ENCODE data around the gene SFT2D1.

The SFT2D1 gene

DNA sequence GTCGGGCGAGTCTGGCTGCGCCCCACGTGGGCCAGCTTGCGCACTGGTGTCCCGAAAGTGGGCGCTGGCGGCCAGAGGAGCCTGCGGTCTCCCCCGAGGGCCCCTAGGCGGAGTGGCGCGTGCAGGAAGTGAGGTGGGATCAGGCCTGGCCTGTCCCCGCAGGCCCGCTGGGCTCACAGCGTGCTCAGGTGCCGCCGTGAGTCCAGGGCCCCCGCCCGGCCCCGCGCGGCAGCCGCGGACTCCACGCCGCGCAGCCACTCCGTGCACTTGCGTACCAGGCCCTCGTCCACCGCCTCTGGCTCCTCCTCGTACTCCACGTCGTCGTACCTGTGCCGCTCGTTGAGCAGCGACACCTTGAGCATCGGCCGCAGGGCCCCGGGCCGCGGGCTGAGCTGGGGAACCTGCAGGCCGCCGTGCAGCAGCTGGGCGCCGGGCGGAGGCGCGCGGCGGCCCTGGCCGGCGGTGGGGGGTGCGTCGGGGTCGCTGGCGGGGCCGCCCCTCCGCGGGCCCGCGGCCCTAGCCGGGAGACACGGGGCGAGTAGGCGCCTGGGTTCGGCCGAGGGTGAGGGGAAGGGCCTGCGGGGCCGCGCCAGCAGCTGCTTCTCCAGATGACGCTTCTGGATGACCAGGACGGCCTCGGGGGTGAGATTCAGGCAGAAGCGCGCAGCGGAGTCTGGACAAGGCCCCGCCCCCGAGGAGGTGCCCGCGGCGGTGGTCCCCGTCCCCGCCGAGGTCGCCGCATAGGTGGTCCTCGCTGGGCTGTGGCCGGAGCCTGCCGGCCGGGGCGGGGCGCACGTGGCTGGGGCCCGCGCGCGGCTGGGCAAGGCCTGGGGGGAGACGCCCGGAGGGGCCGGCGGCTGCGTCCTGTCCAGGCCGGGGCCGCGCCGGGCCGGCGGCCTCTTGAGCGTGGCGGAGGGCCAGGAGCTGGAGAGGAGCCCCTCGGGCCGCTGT is 35.0 kb downstream of the SFT2D1 start:
- peak; percentile 19 for DNase-seq (ENCODE audit: low spot score)

- DNase-seq (ENCODE audit: low spot score), result no peak
Measured at GRCh38 chr6:166306378-166307081, 35.8 kb downstream of the SFT2D1 start.

- no peak for DNase-seq (ENCODE audit: low spot score)
Measured at GRCh38 chr6:166305562-166306117, 36.7 kb downstream of the SFT2D1 start.

DNA sequence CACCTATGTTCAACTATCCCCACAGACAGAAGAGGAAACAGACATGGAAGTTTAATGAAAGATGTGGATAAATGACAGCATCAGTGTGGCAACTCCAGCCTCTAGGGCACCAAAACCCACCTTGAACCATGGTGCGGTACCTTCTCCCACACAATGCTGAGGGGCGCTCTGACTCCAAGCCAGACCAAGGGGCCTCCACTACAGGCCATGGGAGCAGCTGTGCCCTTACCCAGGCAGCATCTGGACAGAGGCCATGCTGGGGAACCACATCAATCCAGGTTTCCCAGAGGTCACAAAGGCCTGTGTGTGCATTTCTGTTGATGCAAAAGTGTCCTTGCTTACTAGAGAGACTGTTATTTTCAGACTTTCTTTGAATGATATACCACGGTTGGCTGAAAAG is 38.2 kb downstream of the SFT2D1 start:
- no peak for DNase-seq (ENCODE audit: low spot score)

- no peak for DNase-seq (ENCODE audit: low spot score)
Measured at GRCh38 chr6:166301611-166302529, 40.5 kb downstream of the SFT2D1 start.

- DNase-seq (ENCODE audit: low spot score), result no peak
Measured at GRCh38 chr6:166300357-166300987, 41.9 kb downstream of the SFT2D1 start.

- no peak for DNase-seq (ENCODE audit: low spot score)
Measured at GRCh38 chr6:166297606-166298005, 44.7 kb downstream of the SFT2D1 start.

DNA sequence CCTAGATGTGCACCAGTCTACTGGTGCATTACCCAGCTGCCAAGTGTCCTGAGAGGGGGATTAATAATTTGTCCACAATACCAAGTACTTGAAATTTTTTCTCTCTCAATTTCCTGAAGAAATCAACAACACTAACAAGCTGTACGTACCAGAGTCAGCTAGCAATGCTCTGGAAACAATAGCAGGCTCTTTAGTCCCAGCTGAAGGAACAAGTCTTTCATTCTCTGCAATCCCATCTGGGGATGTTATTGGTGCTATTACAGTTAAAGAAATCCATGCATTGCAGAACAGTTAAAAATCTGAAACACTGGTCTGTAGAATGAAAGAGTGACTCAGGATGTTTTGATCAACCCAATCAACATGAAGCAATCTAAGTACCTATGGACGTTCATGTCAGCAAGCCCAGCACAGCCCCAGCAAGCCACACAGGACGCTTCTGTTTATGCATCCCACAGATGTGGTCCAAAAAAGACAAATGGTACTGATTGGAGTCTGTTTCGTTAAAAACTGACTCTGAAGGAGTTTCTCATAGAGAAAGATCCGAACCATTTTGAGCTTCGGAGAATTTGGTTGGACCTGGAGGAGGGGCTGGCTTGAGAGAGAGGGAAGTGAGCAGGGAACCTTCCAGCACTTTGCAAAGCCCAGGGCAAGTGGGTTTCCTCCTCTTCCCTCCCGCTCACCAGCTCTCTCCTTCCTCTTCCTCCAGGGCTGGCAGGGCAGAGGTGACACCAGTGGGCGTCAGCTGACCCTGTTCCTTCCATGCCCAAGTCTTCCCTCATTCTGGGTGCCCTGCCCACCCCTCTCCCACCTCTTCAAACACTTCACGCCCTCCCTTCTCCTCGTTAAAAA is 46.1 kb downstream of the SFT2D1 start:
- no peak for DNase-seq (ENCODE audit: low spot score)

DNA sequence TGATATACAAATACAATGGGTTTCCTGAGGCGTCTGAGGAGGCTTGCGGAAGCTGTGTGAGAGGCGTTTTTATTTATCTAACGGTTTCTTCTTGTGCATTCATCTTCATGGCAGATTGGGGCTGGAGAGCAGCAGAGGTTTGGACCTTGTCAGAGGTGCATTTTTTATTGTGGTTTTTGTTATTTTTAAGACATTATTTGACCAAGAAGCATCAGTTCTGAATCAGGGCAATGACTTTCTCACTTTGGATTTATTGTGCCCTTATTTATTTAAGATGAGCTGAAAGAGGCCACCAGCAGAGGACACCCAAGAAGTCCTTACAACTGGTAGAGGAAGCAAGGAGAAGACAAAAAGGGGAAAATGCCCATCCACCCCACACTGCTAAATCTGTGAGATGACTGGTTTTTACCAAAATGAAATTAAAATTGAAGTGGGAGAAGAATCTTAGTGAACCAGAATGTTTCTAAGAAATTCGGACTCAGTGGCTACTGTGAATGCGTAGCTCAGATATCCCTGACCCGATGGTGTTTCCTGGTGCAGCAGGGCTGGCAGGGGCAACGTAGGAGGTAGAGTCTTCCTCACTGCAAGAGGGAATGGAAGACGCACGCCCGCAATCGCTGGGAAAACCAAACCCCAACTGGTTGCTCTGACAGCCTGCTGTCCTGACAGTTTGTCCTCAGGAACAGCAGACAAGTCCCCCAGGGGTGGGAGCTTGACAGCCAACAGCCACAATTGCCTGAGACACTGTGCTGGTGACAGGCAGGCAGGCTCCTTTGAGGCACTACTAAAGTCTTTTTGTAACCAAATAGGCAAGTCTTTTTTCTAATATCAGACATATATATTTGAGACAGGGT is 48.4 kb downstream of the SFT2D1 start:
- no peak for DNase-seq (ENCODE audit: low spot score)

DNA sequence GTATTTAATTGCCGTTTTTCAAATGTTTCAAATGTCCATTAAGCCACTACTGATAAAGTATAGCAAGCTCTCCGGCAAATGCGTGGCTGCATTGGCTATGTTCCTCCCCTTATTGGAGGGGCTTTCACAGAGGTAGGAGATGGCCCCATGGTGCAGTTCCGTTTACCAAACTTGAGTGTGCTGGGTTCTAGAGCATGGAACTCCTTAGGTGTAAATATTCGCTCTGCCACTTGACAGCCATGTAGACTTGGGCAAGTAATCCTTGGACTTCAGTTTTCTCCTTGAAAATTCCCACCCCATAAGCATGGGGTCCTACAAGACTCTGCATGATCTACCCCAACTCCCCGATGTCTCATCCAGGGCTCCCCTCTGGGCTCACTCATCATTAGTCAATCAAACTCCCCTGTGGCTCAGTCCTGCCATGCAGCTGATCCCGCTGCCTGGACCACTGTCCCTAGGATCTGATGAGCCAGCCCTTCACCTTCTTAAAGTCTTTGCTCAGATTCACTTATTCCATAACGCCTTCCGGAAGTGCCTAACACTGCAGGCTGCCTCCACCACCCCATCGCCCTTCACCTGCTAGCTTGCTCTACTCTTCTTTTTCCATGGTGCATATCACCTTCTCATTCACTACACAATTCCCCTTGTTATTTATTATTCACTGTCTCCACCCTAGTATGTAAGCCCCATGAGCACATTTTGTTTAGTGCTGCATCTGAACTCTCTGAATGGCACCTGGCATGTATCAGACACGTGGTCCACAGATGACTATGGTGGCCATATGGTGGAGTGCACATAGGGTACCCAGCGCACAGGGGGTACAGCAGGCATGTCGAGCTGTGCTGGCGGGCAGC is 52.9 kb downstream of the SFT2D1 start:
- DNase-seq (ENCODE audit: low spot score), result no peak

DNA sequence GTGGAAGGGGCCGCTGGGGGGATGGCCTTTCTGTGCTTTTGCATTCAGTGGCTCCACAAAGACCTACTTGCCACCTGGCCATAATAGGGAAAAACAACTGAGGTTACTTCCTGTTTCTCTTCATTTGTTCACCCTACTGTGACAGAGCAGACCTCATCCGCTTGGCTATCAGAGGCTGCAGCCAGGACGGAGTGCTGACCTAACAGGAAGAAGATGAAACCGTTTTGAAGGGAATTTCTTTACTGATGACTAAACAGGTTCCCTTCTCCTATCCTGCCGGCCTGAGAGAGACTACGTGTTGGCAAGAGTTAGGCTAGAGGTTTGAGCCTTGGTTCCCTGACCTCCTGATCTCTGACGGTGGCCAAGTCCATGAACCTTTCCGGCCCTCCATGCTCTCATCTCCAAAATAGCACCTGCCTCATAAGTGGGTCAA is 55.5 kb downstream of the SFT2D1 start:
- peak; percentile 94 for DNase-seq (ENCODE audit: low spot score)

GRCh38 chr6:166285233-166285632 is 57.1 kb downstream of the SFT2D1 start:
- DNase-seq (ENCODE audit: low spot score), result no peak

DNA sequence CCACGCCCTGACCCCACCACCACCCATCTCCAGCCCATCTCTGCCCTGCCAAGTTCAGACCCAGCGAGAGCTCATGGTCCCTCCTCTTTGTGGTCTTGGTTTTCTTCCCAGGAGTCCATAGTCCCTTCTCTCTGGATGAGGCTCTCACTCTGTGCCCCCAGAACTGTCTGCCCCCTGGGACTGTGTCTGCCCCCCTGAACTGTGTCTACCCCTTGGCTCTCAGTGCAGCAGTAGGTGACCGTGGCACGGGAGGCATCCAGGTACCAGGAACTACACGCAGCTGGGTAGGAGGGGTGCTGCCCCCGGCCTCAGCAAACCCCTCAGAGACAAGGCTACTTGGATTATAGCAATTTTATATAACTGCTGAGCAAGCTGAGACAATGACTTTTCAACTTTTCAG is 57.7 kb downstream of the SFT2D1 start:
- no peak for DNase-seq (ENCODE audit: low spot score)

DNA sequence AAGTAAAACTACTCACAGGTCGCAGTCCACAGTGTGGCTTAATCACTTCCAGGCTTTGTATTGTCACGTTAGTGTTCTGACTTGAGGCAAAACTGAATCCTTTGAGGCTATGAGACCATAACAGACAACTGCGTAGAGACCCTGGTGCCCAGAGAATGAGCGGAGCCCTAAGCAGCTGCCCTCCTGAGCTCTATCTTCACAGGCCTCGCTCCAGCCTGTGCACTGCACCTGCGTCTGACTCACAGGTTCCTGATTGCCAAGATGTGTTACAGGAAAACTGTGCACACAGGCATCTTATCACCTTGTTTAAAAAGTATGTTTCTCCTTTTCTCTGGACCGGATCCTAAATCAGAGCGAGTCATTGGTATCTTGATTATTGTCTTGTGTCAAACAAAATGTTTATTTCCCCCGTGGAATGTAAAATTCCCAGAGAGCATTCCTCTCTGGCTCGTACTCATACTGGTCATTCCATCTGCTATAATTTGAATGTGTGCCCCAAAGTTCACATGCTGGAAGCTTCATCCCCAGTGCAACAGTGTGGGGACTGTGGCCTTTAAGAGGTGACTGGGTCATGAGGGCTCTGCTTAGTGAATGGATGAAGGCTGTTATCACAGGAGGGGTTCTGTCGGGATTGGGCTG is 59.8 kb downstream of the SFT2D1 start:
- no peak for DNase-seq (ENCODE audit: low spot score)

DNA sequence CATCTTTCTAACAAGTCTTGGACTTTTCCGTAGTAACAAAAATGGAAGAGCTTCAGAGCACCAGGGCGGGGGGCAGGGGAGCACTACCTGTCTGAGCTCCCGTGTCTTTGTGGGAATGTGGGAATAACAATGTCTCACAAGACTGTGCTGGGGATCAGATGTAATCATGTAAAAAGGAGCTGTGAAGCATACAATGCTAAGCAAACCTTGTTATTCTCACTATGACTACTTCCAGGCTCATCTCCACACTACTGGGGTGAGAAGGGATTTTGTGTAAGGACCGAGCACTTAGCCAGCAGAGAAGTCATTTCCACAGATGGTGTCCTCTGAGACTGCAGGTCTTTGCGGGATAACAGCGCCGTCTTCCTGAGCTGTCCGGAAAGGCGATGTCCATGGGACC is 61.2 kb downstream of the SFT2D1 start:
- DNase-seq (ENCODE audit: low spot score), result no peak

DNA sequence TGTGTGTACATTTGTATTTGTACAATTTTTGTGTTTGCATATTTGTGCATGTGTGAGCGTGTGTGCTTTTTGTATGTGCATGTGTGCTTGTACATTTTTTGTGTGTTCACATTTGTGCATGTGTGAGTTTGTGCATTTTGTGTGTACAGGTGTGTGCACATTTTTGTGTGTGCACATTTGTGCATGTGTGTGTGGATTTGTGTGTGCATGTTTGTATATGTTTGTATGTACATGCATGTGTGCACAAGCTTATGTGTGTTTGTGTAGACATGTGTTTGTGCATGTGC is 63.0 kb downstream of the SFT2D1 start:
- DNase-seq (ENCODE audit: low spot score), result no peak

DNA sequence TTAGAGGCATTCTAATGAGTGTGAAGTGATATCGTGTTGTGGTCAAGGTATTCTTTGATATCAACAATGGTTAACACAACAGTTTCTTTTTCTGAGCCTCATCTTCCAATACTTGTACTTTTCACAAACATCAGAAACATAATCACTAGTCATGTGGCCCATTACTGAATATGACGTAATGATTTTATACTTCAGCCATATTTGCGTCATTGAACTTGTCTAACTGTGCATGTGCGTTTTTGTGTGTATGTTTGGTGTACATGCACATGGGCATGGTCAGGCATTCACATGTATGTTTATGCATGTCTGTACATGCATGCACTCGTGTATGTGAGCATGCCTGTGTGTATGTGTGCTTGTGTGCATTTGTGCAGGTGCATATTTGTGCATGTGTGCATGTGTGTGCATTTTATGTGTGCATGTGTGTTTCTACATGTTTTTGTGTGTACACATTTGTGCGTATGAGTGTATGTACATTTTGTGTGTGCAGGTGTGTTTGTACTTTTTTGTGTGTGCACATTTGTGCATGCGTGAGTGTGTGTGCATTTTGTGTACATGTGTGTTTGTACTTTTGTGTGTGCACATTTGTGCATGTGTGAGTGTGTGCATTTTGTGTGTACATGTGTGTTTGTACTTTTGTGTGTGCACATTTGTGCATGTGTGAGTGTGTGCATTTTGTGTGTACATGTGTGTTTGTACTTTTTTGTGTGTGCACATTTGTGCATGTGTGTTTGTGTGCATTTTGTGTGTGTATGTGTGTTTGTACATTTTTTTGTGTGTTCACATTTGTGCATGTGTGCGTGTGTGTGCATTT is 63.6 kb downstream of the SFT2D1 start:
- DNase-seq (ENCODE audit: low spot score), result no peak

Data from kidney tubule cell (primary cell).